ENCODE data around the gene JPH2.
"Not testable (repeated sequence)": the region's sequence is repeated elsewhere in the genome, so short reads cannot be mapped to it uniquely, and the experiment has no call there.

The JPH2 gene

GRCh38 chr20:44191640-44192039, 4.7 kb upstream of the JPH2 start:
- DNase-seq (ENCODE audit: low read depth), result not testable (repeated sequence)

GRCh38 chr20:44190197-44190852, 3.3 kb upstream of the JPH2 start:
- H3K4me3 ChIP-seq (ENCODE audit: low read depth, low read length); DNase-seq (ENCODE audit: low read depth): not testable (repeated sequence)

More at GRCh38 chr20:44191640-44192039, 4.7 kb upstream of the JPH2 start:
- not testable (repeated sequence) for H3K4me3 ChIP-seq (ENCODE audit: low read depth, low read length)

GRCh38 chr20:44188752-44189151, 1.8 kb upstream of the JPH2 start:
- no peak for DNase-seq (ENCODE audit: low read depth)
- H3K4me3 ChIP-seq (ENCODE audit: low read depth, low read length), result no peak overlapping the region

GRCh38 chr20:44187772-44188709, 1.1 kb upstream of the JPH2 start:
- H3K4me3 ChIP-seq (ENCODE audit: low read depth, low read length), result peak overlapping the region; percentile 40
- DNase-seq (ENCODE audit: low read depth), result no peak

GRCh38 chr20:44186674-44187053, 324 bp downstream of the JPH2 start:
- H3K4me3 ChIP-seq (ENCODE audit: low read depth, low read length), result peak overlapping the region; percentile 40
- DNase-seq (ENCODE audit: low read depth), result no peak

- DNase-seq (ENCODE audit: low read depth), result no peak
- peak overlapping the region; percentile 40 for H3K4me3 ChIP-seq (ENCODE audit: low read depth, low read length)
Observed at GRCh38 chr20:44186201-44186600, 787 bp downstream of the JPH2 start.

GRCh38 chr20:44185574-44185973, 1.4 kb downstream of the JPH2 start:
- no peak overlapping the region for H3K4me3 ChIP-seq (ENCODE audit: low read depth, low read length)
- no peak for DNase-seq (ENCODE audit: low read depth)

GRCh38 chr20:44183282-44183681, 3.7 kb downstream of the JPH2 start:
- H3K4me3 ChIP-seq (ENCODE audit: low read depth, low read length), result no peak overlapping the region
- DNase-seq (ENCODE audit: low read depth), result no peak

GRCh38 chr20:44182863-44183262, 4.1 kb downstream of the JPH2 start:
- no peak for DNase-seq (ENCODE audit: low read depth)
- no peak overlapping the region for H3K4me3 ChIP-seq (ENCODE audit: low read depth, low read length)

- H3K4me3 ChIP-seq (ENCODE audit: low read depth, low read length), result no peak overlapping the region
- no peak for DNase-seq (ENCODE audit: low read depth)
Observed at GRCh38 chr20:44182135-44182765, 4.7 kb downstream of the JPH2 start.

- DNase-seq (ENCODE audit: low read depth), result no peak
- no peak overlapping the region for H3K4me3 ChIP-seq (ENCODE audit: low read depth, low read length)
Observed at GRCh38 chr20:44181611-44182010, 5.4 kb downstream of the JPH2 start.

- DNase-seq (ENCODE audit: low read depth), result no peak
- no peak overlapping the region for H3K4me3 ChIP-seq (ENCODE audit: low read depth, low read length)
Observed at GRCh38 chr20:44180814-44181213, 6.2 kb downstream of the JPH2 start.

GRCh38 chr20:44176833-44177534, 10.0 kb downstream of the JPH2 start:
- H3K4me3 ChIP-seq (ENCODE audit: low read depth, low read length), result no peak overlapping the region
- no peak for DNase-seq (ENCODE audit: low read depth)

GRCh38 chr20:44174996-44175765, 11.8 kb downstream of the JPH2 start:
- no peak for DNase-seq (ENCODE audit: low read depth)

GRCh38 chr20:44173846-44174245, 13.1 kb downstream of the JPH2 start:
- no peak overlapping the region for H3K4me3 ChIP-seq (ENCODE audit: low read depth, low read length)
- DNase-seq (ENCODE audit: low read depth), result no peak

More at GRCh38 chr20:44174996-44175765, 11.8 kb downstream of the JPH2 start:
- no peak overlapping the region for H3K4me3 ChIP-seq (ENCODE audit: low read depth, low read length)

GRCh38 chr20:44173116-44173515, 13.9 kb downstream of the JPH2 start:
- H3K4me3 ChIP-seq (ENCODE audit: low read depth, low read length), result no peak overlapping the region
- no peak for DNase-seq (ENCODE audit: low read depth)

GRCh38 chr20:44172572-44172950, 14.4 kb downstream of the JPH2 start:
- H3K4me3 ChIP-seq (ENCODE audit: low read depth, low read length), result no peak overlapping the region

GRCh38 chr20:44171775-44172571, 15.0 kb downstream of the JPH2 start:
- no peak for DNase-seq (ENCODE audit: low read depth)

More at GRCh38 chr20:44172572-44172950, 14.4 kb downstream of the JPH2 start:
- no peak for DNase-seq (ENCODE audit: low read depth)

More at GRCh38 chr20:44171775-44172571, 15.0 kb downstream of the JPH2 start:
- no peak overlapping the region for H3K4me3 ChIP-seq (ENCODE audit: low read depth, low read length)

All from skeletal muscle cell (primary cell).